ENCODE data around the gene EPHA10.
"Not testable (repeated sequence)": the region's sequence is repeated elsewhere in the genome, so short reads cannot be mapped to it uniquely, and the experiment has no call there.

Gene EPHA10

GRCh38 chr1:37692834-37693175 lies 72.1 kb downstream of the EPHA10 start:
- Histone ChIP-seq H3K9ac (ENCODE audit: low read depth, low read length) (peak overlapping the region; percentile 82), H3K9me3 (ENCODE audit: control insufficient read depth, insufficient read depth, low read length) (no peaks in the 10 kb centered on the region), H3K4me1 (ENCODE audit: insufficient read depth, low read length) (peaks cover 7% of the 10 kb centered on the region), H3K36me3 (ENCODE audit: insufficient read depth, low read length) (peaks cover 3% of the 10 kb centered on the region; the same call in 1 of the 2 replicates)

DNA sequence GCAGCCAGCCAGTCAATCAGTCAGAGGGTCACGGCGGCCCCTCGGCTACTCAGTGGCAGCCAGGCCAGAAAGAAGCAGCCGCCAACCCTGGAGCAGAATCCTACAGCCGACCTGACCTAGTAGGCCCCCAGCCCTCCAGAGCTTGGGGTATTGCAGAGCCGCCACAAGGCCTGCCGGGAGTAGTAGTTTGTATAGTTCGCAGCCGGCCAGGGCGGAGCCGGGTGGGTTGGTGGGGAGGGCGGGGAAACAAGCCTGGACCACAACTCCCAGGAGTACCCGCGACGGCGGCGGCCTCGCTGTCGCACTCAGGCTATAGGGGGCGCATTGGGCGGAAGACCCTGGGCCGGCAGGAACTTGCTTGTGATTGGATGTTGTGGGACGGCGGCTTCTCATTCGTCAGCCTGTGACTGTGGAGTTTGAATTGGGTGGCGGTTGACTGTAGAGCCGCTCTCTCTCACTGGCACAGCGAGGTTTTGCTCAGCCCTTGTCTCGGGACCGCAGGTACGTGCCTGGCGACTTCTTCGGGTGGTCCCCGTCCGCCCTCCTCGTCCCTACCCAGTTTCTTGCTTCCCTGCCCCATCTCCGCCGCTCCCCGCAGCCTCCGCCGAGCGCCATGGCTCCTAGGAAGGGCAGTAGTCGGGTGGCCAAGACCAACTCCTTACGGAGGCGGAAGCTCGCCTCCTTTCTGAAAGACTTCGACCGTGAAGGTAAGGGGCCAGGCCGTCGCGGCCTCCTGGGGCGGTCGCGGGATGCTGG lies 72.7 kb downstream of the EPHA10 start, which contains the start of gene CDCA8:
TSS of gene CDCA8 (plus strand) at position 439 of the 756 bp plus-strand sequence. CDS start at position 614, 175 bp downstream.
- peaks cover 3% of the 10 kb centered on the region; the same call in 1 of the 2 replicates for H3K36me3 ChIP-seq (ENCODE audit: insufficient read depth, low read length)
- H3K9ac ChIP-seq (ENCODE audit: low read depth, low read length): peak within 1 kb of the TSS; percentile 93
- no peaks in the 10 kb centered on the region for H3K9me3 ChIP-seq (ENCODE audit: control insufficient read depth, insufficient read depth, low read length)
- peaks cover 7% of the 10 kb centered on the region for H3K4me1 ChIP-seq (ENCODE audit: insufficient read depth, low read length)

DNA sequence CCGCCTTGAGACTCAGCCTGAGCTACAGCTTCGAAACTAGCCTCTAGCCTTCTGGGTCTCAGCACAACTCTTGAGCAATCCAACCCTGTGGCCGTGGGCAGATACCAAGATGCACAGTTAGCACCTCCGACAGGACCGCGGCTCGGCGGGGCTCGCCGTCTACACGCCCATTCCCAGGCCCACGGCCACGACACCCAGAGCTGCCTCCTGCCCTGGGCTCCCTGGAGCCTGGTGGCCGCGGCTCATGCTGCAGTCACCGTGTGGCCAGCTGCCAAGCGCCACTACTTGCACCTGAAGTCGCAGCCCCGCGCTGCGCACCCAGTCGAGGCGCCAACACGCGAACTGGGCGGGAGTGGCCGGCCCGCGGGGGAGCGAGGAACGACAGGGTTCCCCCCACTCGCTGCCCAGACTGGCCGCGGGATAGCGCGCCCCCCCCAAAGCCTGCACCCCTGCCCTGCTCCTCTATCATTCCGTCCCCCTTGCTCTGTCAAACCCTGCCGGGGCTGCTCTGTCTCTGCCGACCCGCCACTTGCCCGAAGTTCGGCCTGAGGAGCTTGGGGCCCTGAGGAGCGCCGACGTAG lies 73.3 kb downstream of the EPHA10 start:
- H3K4me1 ChIP-seq (ENCODE audit: insufficient read depth, low read length): peaks cover 7% of the 10 kb centered on the region
- peak overlapping the region; percentile 93 for H3K9ac ChIP-seq (ENCODE audit: low read depth, low read length)
- peaks cover 6% of the 10 kb centered on the region; the same call in 1 of the 2 replicates for H3K36me3 ChIP-seq (ENCODE audit: insufficient read depth, low read length)
- H3K9me3 ChIP-seq (ENCODE audit: control insufficient read depth, insufficient read depth, low read length): no peaks in the 10 kb centered on the region

DNA sequence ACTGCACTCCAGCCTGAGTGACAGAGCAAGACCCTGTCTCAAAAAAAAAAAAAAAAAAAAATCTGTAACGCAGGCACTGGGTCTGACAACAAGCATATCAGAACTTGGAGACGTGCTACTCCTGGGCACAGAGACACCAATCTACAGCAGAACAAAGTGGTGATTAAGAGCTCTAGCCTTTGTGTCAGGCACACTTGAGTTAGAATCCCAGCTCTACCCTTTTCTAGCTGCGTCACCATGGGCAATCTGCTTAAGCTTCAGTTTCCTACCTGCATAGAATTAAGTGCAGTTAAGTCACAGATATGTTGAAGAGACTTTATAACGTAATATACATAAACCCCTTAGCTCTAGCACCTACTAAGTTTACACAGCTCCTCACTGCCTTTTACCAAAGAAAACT lies 76.0 kb downstream of the EPHA10 start:
- Histone ChIP-seq H3K9me3 (ENCODE audit: control insufficient read depth, insufficient read depth, low read length) (no peaks in the 10 kb centered on the region), H3K9ac (ENCODE audit: low read depth, low read length) (peak overlapping the region; percentile 80; the same call in 1 of the 2 replicates), H3K4me1 (ENCODE audit: insufficient read depth, low read length) (peaks cover 7% of the 10 kb centered on the region), H3K36me3 (ENCODE audit: insufficient read depth, low read length) (peaks cover 12% of the 10 kb centered on the region)

DNA sequence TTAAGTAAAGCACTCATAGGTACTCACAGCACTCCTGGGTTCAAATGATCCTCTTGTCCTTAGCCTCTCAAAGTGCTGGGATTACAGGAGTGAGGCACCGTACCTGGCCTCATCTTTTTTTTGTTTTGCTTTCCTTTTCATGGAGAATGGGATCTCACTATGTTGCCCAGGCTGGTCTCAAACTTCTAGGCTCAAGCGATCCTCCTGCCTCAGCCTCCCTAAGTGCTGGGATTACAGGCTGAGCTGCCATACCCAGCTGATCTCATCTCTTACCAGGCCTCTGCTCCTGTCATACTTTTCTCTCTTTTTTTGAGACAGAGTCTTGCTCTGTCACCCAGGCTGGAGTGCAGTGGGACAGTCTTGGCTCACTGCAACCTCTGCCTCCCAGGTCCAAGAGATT lies 77.2 kb downstream of the EPHA10 start:
- not testable (repeated sequence) for H3K4me1 ChIP-seq (ENCODE audit: insufficient read depth, low read length); H3K9me3 ChIP-seq (ENCODE audit: control insufficient read depth, insufficient read depth, low read length); H3K9ac ChIP-seq (ENCODE audit: low read depth, low read length)
- peaks cover 22% of the 10 kb centered on the region for H3K36me3 ChIP-seq (ENCODE audit: insufficient read depth, low read length)

DNA sequence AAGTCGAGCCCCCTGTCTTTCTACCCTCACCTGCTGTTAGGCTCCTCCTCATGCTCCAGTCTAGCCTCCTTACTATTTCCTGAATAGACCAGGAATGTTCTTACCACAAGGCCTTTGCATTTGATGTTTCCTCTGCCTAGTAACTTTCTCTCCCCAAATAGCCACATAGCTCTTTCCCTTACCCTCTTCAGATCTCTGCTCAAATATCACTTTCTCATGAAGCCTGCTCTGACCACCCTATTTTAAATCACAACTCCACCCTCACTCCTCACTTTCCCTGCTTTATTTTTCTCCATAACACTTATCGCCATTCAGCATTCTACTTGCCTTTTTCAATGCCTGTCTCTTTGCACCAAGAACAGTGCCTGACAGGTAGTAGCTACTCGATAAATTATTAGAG lies 79.2 kb downstream of the EPHA10 start:
- Histone ChIP-seq H3K9me3 (ENCODE audit: control insufficient read depth, insufficient read depth, low read length) (no peaks in the 10 kb centered on the region), H3K9ac (ENCODE audit: low read depth, low read length) (no peak overlapping the region; the same call in 1 of the 2 replicates), H3K36me3 (ENCODE audit: insufficient read depth, low read length) (peaks cover 22% of the 10 kb centered on the region), H3K4me1 (ENCODE audit: insufficient read depth, low read length) (peaks cover 7% of the 10 kb centered on the region)

- not testable (repeated sequence) for H3K9ac ChIP-seq (ENCODE audit: low read depth, low read length); H3K9me3 ChIP-seq (ENCODE audit: control insufficient read depth, insufficient read depth, low read length); H3K4me1 ChIP-seq (ENCODE audit: insufficient read depth, low read length)
- peaks cover 22% of the 10 kb centered on the region for H3K36me3 ChIP-seq (ENCODE audit: insufficient read depth, low read length)
These were observed 80.7 kb downstream of the EPHA10 start for GRCh38 chr1:37684182-37684581.

DNA sequence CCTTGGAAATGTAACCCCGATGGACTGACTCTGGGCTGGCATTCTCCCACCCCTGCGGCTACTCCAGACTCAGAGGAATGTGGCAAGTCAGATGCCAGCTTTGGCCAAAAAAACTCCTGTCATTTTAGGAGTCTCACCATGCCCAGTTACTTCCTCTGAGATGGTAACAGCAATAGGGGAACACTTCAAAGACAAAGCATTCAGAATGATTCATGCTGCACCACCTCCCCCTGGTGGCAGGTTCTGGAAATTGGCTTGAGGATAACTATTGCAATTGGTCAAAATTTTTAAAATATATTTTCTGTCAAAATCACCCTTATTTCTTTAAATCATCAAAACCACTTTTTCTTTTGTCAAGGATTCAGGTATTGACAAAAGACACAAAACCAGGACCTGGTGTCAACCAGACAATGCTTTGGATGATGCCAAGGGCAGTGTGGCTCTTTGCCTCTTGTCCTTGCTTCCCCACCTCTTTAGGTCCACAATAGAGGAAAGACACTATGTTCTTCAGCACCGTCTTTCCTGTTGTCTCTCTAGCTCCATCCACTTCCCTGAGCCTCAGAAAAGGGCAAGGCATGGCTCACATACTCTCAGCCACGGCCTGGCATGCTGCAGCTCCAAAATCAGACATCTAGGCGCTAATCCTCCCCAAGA lies 82.5 kb downstream of the EPHA10 start:
- Histone ChIP-seq H3K9ac (ENCODE audit: low read depth, low read length) (no peak overlapping the region), H3K36me3 (ENCODE audit: insufficient read depth, low read length) (peaks cover 22% of the 10 kb centered on the region)

GRCh38 chr1:37680933-37681332 lies 84.0 kb downstream of the EPHA10 start:
- Histone ChIP-seq H3K9ac (ENCODE audit: low read depth, low read length) (no peak overlapping the region), H3K36me3 (ENCODE audit: insufficient read depth, low read length) (peaks cover 14% of the 10 kb centered on the region), H3K4me1 (ENCODE audit: insufficient read depth, low read length) (peaks cover 5% of the 10 kb centered on the region; the same call in 1 of the 2 replicates), H3K9me3 (ENCODE audit: control insufficient read depth, insufficient read depth, low read length) (no peaks in the 10 kb centered on the region)

More for the DNA sequence above, 82.5 kb downstream of the EPHA10 start:
- no peaks in the 10 kb centered on the region for H3K4me1 ChIP-seq (ENCODE audit: insufficient read depth, low read length)
- no peaks in the 10 kb centered on the region for H3K9me3 ChIP-seq (ENCODE audit: control insufficient read depth, insufficient read depth, low read length)

DNA sequence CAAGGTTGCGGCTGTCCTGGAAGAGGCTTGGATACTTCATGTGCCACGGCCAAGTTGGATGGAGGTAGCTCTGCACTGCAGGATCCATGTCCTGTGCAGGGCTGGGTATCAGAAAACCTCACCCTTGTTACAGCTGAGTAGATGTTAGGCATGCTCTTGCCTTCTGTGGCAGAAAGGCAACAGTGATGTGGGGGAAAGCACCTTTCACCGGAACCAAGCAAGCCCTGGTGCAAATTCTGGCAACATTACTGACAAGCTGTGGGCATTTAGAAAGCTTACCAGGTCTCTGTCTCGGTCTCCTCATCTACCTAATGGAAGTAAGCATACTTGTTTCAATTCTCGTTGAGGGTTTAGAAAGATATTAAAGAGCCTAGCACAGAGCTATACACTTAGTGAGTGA lies 87.1 kb downstream of the EPHA10 start:
- Histone ChIP-seq H3K9ac (ENCODE audit: low read depth, low read length) (no peak overlapping the region), H3K9me3 (ENCODE audit: control insufficient read depth, insufficient read depth, low read length) (no peaks in the 10 kb centered on the region), H3K36me3 (ENCODE audit: insufficient read depth, low read length) (no peaks in the 10 kb centered on the region), H3K4me1 (ENCODE audit: insufficient read depth, low read length) (peaks cover 5% of the 10 kb centered on the region)

DNA sequence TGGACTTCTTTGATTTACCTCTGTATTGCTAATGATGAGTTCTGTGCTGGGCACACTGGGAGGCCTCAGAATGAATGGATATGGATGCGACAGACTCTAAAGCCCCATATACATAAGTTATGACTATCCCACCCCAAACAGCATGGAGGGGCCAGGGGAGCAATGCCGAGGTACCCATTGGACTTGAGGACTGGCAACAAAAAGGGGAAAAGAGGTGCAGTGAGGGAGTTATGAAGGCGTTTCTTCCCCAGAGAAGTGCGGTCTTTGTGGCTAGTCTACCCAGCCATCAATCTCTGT lies 87.8 kb downstream of the EPHA10 start:
- H3K9ac ChIP-seq (ENCODE audit: low read depth, low read length): no peak overlapping the region
- H3K4me1 ChIP-seq (ENCODE audit: insufficient read depth, low read length): peaks cover 5% of the 10 kb centered on the region
- H3K9me3 ChIP-seq (ENCODE audit: control insufficient read depth, insufficient read depth, low read length): no peaks in the 10 kb centered on the region

DNA sequence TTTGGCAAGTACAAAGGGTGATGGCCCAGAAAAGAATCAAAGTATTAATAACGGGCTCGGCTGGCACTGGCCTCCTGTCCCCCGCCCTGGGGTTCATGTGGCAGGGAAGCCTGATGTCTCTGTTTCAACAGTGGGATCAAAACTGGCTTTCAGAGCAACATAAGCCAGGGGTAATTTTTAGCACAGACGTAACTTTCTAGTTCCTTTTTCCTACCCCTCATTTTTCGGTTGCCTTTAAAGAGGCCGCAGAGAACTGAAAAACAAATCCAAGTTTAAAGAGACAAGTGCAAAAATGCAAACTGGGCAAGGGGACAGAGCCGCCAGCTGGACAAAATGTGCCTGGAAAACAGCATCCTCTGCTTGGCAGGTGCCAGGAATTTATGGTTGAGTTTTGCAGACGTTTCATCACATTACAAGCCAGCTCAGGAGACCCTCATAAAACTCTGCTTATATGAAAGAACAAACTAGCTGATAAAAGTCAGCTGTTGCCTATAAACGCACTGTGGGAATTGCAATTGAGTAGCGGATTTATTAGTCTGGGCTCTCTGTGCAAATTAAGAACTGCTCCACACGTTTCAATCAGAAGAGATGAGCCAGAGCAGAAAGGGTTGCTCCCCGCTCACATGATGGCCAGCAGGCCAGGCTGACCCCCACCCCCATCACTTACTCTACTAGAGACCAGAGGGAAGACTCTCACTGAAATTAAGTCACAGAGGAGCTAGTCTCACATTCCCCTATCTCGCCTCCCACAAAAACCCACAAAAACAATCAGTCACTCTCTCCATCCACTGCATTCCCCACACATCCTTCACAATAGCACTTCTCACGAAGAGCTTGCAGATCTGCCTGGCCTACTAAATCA lies 88.4 kb downstream of the EPHA10 start:
- Histone ChIP-seq H3K9me3 (ENCODE audit: control insufficient read depth, insufficient read depth, low read length) (no peaks in the 10 kb centered on the region), H3K4me1 (ENCODE audit: insufficient read depth, low read length) (peaks cover 5% of the 10 kb centered on the region), H3K36me3 (ENCODE audit: insufficient read depth, low read length) (no peaks in the 10 kb centered on the region), H3K9ac (ENCODE audit: low read depth, low read length) (no peak overlapping the region)

More for the DNA sequence above, 87.8 kb downstream of the EPHA10 start:
- no peaks in the 10 kb centered on the region for H3K36me3 ChIP-seq (ENCODE audit: insufficient read depth, low read length)

DNA sequence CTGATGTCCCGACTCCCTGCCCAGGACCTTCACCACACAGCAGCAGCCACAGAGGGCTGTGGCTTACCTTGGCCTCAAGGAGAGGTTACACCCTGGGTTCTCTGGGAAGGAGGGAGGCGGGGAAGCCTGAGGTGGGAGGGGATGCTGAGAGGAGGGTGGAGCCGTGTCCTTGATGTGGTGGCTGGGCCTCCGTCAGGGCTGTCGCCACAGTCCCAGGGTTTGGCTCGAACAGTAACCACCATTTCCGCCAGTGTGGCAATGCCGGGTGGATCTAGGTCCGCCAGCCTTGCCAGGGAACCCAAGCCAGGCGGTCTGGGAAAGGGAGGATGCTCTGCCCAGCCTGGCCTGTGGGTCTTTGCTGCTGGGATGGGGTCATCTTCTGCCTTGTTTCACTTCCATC lies 91.0 kb downstream of the EPHA10 start:
- no peak overlapping the region for H3K9ac ChIP-seq (ENCODE audit: low read depth, low read length)
- H3K4me1 ChIP-seq (ENCODE audit: insufficient read depth, low read length): peaks cover 5% of the 10 kb centered on the region
- no peaks in the 10 kb centered on the region for H3K9me3 ChIP-seq (ENCODE audit: control insufficient read depth, insufficient read depth, low read length)
- H3K36me3 ChIP-seq (ENCODE audit: insufficient read depth, low read length): no peaks in the 10 kb centered on the region

DNA sequence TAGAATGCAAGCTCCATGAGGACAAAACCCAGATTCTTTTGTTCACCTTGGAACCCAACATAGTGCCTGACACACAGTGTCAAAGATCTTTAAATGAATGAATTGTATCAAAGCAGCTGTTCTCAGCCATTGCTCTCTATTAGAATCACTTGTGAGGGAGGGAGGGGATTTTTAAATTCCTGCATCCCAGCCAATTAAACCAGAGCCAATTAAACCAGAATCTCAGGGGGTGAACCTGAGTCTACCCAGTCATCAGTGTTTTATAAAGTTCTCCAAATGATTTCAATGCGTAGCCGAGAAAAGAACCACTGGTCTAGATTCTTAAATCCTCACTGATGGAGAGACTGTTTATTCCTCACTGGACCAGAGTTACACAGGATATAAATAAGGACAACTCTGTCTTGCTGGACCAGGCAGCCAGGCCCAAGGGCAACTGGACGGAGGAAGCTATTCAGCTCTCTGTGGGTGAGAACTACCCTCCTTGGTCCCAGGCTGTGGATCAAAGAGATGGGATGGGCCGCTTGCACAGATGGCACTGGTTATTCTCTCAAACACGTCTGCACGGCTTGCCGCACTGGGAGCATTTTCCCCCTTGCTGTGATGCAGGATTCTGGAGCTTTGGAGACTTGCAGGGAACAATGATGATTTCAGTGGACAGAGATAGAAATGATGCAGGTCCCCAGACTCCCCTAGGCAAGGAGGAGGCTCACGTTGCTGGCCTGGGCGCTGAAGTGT lies 92.6 kb downstream of the EPHA10 start:
- Histone ChIP-seq H3K9me3 (ENCODE audit: control insufficient read depth, insufficient read depth, low read length) (no peaks in the 10 kb centered on the region), H3K4me1 (ENCODE audit: insufficient read depth, low read length) (peaks cover 5% of the 10 kb centered on the region), H3K36me3 (ENCODE audit: insufficient read depth, low read length) (no peaks in the 10 kb centered on the region), H3K9ac (ENCODE audit: low read depth, low read length) (no peak overlapping the region)

Data from ES-I3 (cell line).